Measurements from ENCODE around the gene RAB11FIP5. TPM values are rescaled to one million over a fixed set of nuclear protein-coding genes. Genes with fewer than 3 reads are reported as not detected.

Gene RAB11FIP5
- total and polyA plus RNA-seq, 4 donors, result 10.0 to 23.8 (median 11.8) TPM

DNA sequence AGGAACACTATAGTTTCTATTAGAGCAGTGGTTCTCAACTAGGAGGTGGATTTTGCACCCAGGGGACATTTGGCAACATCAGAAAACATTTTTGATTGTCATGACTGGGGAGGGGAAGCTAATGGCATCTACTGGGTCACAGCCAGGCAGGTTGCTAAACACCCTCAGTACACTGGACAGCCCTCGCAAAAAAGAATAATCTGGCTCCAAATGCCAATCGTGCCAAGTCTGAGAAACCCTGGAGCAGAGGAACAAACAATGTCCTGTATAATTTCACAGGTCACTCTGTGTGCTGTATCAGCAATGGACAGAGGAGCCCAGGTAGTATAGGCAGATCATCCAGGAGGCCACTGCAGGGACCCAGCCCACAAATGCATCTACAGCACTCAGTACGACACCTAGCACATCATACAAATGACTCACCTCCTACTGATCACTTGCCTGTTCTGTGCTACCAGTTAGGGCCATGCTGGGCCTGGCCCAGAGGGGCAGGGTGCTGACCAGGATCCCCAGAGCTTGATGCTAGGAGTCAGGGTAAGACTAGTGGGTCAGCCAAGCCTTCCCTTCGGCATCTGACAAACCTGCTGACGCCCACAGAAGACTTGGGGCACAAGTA lies 78.9 kb downstream of the RAB11FIP5 start:
- no peak for ATAC-seq (ENCODE audit: insufficient read depth, low FRiP score)
- Histone ChIP-seq H3K9me3 (ENCODE audit: control insufficient read depth in 4 of 4, insufficient read depth in 3 of 4, low read length in 3 of 4) (peaks cover 0 to 1% (median 0%) of the 10 kb centered on the region in 4 donors), H3K4me1 (ENCODE audit: control insufficient read depth in 5 of 5, insufficient read depth in 5 of 5, low read length in 5 of 5) (no peaks in the 10 kb centered on the region), H3K9ac (ENCODE audit: insufficient read depth in 1 of 2, low read length in 2 of 2) (no peak overlapping the region), H3K36me3 (ENCODE audit: control insufficient read depth in 4 of 4, insufficient read depth in 4 of 4, low read length in 4 of 4) (peaks cover 0 to 2% (median 0%) of the 10 kb centered on the region in 4 donors), H3K27ac (ENCODE audit: low read depth in 1 of 2, low read length in 1 of 2) (peak overlapping the region in 1 of 2 donors; percentile 12), H3K4me3 (no peak overlapping the region), H3K27me3 (ENCODE audit: control insufficient read depth in 3 of 3, insufficient read depth in 3 of 3, low read length in 2 of 3) (no peaks in the 10 kb centered on the region)
- WGBS, 2 donors, result 55 to 80% methylated on average over 5 of the region's 5 CpGs
- DNase-seq, result no peak
- TF ChIP-seq, protein P1, sequence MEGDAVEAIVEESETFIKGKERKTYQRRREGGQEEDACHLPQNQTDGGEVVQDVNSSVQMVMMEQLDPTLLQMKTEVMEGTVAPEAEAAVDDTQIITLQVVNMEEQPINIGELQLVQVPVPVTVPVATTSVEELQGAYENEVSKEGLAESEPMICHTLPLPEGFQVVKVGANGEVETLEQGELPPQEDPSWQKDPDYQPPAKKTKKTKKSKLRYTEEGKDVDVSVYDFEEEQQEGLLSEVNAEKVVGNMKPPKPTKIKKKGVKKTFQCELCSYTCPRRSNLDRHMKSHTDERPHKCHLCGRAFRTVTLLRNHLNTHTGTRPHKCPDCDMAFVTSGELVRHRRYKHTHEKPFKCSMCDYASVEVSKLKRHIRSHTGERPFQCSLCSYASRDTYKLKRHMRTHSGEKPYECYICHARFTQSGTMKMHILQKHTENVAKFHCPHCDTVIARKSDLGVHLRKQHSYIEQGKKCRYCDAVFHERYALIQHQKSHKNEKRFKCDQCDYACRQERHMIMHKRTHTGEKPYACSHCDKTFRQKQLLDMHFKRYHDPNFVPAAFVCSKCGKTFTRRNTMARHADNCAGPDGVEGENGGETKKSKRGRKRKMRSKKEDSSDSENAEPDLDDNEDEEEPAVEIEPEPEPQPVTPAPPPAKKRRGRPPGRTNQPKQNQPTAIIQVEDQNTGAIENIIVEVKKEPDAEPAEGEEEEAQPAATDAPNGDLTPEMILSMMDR (IDR thresholded peaks at IDR 0.05; ENCODE audit: control extremely low read depth, extremely low read depth), result no peak

DNA sequence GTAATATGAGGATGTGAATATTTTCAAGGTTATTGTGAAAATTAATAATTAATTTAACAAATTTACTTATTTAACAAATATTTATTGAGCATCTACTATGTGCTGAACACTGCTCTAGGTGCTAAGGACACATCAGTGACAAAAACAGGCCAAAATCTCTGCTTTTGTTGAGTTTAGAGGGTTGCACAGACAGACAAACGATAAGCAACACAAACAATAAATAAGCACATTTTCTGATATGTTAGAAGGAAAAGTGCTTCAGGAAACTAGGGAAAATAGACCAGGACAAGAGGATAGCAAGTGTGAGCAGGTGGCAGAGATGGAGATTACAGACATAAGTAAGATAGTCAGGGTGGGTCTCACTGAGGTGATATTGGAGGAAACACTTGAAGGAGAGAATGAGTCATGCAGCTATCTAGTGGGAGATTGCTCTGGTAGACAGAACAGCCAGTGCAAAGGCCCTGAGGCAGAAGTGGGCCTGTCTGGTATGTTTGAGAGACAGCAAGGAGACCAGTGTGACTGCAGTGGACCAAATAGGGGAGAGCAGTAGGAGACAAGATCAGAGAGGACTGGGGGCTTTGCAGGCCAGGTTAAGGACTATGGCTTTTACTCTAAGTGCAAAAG lies 79.5 kb downstream of the RAB11FIP5 start:
- H3K9ac ChIP-seq (ENCODE audit: insufficient read depth in 1 of 2, low read length in 2 of 2), result no peak overlapping the region
- no peaks in the 10 kb centered on the region for H3K27me3 ChIP-seq (ENCODE audit: control insufficient read depth in 3 of 3, insufficient read depth in 3 of 3, low read length in 2 of 3)
- H3K4me3 ChIP-seq, result no peak overlapping the region
- H3K27ac ChIP-seq (ENCODE audit: low read depth in 1 of 2, low read length in 1 of 2), result no peak overlapping the region
- no peaks in the 10 kb centered on the region for H3K4me1 ChIP-seq (ENCODE audit: control insufficient read depth in 5 of 5, insufficient read depth in 5 of 5, low read length in 5 of 5)
- WGBS, 2 donors, result 88 to 90% methylated on average over 1 of the region's 1 CpG
- H3K9me3 ChIP-seq (ENCODE audit: control insufficient read depth in 4 of 4, insufficient read depth in 3 of 4, low read length in 3 of 4), result peaks cover 0 to 2% (median 0%) of the 10 kb centered on the region in 4 donors
- TF ChIP-seq, protein P1 (IDR thresholded peaks at IDR 0.05; ENCODE audit: control extremely low read depth, extremely low read depth), result no peak
- DNase-seq (no peak), ATAC-seq (ENCODE audit: insufficient read depth, low FRiP score) (no peak)
- peaks cover 0 to 2% (median 0%) of the 10 kb centered on the region in 4 donors for H3K36me3 ChIP-seq (ENCODE audit: control insufficient read depth in 4 of 4, insufficient read depth in 4 of 4, low read length in 4 of 4)

DNA sequence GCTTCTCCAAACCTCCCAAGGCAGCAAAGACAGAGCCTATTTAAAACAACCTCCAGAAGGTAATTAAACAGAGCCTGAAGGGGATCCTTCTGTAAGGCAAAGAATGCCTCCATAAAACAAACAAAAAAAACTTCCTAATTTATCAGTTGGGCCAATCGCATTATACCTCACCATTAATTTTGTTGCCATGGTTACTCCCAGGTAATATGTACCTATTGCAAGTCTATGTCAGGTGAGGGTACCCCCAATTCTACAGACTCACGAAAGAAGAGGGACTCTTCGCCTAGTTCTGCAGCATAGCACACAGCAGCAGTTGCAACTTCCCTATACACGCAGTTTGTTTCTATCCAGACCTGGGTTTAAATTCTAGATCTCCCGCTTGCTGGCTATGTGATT lies 80.0 kb downstream of the RAB11FIP5 start:
- Histone ChIP-seq H3K36me3 (ENCODE audit: control insufficient read depth in 4 of 4, insufficient read depth in 4 of 4, low read length in 4 of 4) (no peaks in the 10 kb centered on the region), H3K9ac (ENCODE audit: insufficient read depth in 1 of 2, low read length in 2 of 2) (no peak overlapping the region), H3K9me3 (ENCODE audit: control insufficient read depth in 4 of 4, insufficient read depth in 3 of 4, low read length in 3 of 4) (peaks cover 0 to 2% (median 0%) of the 10 kb centered on the region in 4 donors), H3K27ac (ENCODE audit: low read depth in 1 of 2, low read length in 1 of 2) (no peak overlapping the region), H3K4me3 (no peak overlapping the region), H3K4me1 (ENCODE audit: control insufficient read depth in 5 of 5, insufficient read depth in 5 of 5, low read length in 5 of 5) (no peaks in the 10 kb centered on the region), H3K27me3 (ENCODE audit: control insufficient read depth in 3 of 3, insufficient read depth in 3 of 3, low read length in 2 of 3) (no peaks in the 10 kb centered on the region)
- no peak for DNase-seq
- ATAC-seq (ENCODE audit: insufficient read depth, low FRiP score), result no peak
- TF ChIP-seq, protein P1 (IDR thresholded peaks at IDR 0.05; ENCODE audit: control extremely low read depth, extremely low read depth), result no peak
- WGBS, 2 donors, result 65 to 87% methylated on average over 5 of the region's 5 CpGs

Data from lung (tissue), 12 donors.